ENCODE data around the gene ECT2L. TPM values are rescaled to one million over a fixed set of nuclear protein-coding genes. Genes with fewer than 3 reads are reported as not detected.

Gene ECT2L
- polyA plus RNA-seq, 1 of the 3 experiments (the other 2 are of a cell fraction), result 0.02 TPM

GRCh38 chr6:138864343-138864890 is 68.5 kb downstream of the ECT2L start:
- no peaks in the 10 kb centered on the region for H4K20me1 ChIP-seq (ENCODE audit: insufficient read depth)
- TF ChIP-seq NRF1 (IDR thresholded peaks at IDR 0.05; ENCODE audit: low read depth, low read length), result no peak
- no peak for TF ChIP-seq GABPA (IDR thresholded peaks at IDR 0.05; ENCODE audit: low read depth)
- no peak for TF ChIP-seq FOXJ3 (CRISPR knock-in tag; IDR thresholded peaks at IDR 0.05)
- TF ChIP-seq RAD21 (IDR thresholded peaks at IDR 0.05; ENCODE audit: low read length), result no peak
- TF ChIP-seq NFIC (IDR thresholded peaks at IDR 0.05; ENCODE audit: borderline replicate concordance), result no peak
- no peak for TF ChIP-seq FOSL2 (IDR thresholded peaks at IDR 0.05; ENCODE audit: borderline replicate concordance, low read depth)
- no peak for TF ChIP-seq REST (IDR thresholded peaks at IDR 0.05; ENCODE audit: low read depth, low read length)
- TF ChIP-seq MEF2A (IDR thresholded peaks at IDR 0.05; ENCODE audit: borderline replicate concordance, low read depth), result no peak
- no peak for TF ChIP-seq JUND (IDR thresholded peaks at IDR 0.05)
- no peak for TF ChIP-seq SMC3 (IDR thresholded peaks at IDR 0.05; ENCODE audit: low read depth, low read length)
- H3K79me2 ChIP-seq (ENCODE audit: insufficient read depth), result no peaks in the 10 kb centered on the region
- POLR2A ChIA-PET, result no interaction called here
- H3K27ac ChIP-seq (ENCODE audit: low read depth in 2 of 2, low read length in 1 of 2), result no peak overlapping the region
- no peak overlapping the region for H2AFZ ChIP-seq (ENCODE audit: low read depth)
- H3K9me3 ChIP-seq, result no peaks in the 10 kb centered on the region
- H3K27me3 ChIP-seq (ENCODE audit: insufficient read depth), result no peaks in the 10 kb centered on the region
- no peaks in the 10 kb centered on the region for H3K36me3 ChIP-seq (replicated peaks in 1 of 2; ENCODE audit: control insufficient read depth in 1 of 2, insufficient read depth in 2 of 2, low read length in 1 of 2)
- CTCF ChIA-PET, result no interaction called here
- WGBS (ENCODE audit: low lambda C conversion rate), result 65% methylated on average over 6 of the region's 6 CpGs
- no peaks in the 10 kb centered on the region; a peak in 1 of 4 replicates for H3K4me1 ChIP-seq (ENCODE audit: control insufficient read depth in 1 of 2, insufficient read depth in 2 of 2, low read depth in 1 of 2, low read length in 1 of 2)
- H3K9me2 ChIP-seq, result no peaks in the 10 kb centered on the region
- H3F3A ChIP-seq (replicated peaks; ENCODE audit: insufficient read depth), result no peaks in the 10 kb centered on the region
- DNase-seq, result no peak
- H3K4me3 ChIP-seq (ENCODE audit: low read depth in 2 of 2, low read length in 1 of 2), result no peak overlapping the region
- no peak overlapping the region for H3K9ac ChIP-seq
- H3K4me2 ChIP-seq, result no peak overlapping the region

GRCh38 chr6:138865480-138866109 is 69.7 kb downstream of the ECT2L start:
- no peaks in the 10 kb centered on the region for H3K36me3 ChIP-seq (replicated peaks in 1 of 2; ENCODE audit: control insufficient read depth in 1 of 2, insufficient read depth in 2 of 2, low read length in 1 of 2)
- WGBS (ENCODE audit: low lambda C conversion rate), result 84% methylated on average over 6 of the region's 6 CpGs
- no peaks in the 10 kb centered on the region; a peak in 1 of 4 replicates for H3K4me1 ChIP-seq (ENCODE audit: control insufficient read depth in 1 of 2, insufficient read depth in 2 of 2, low read depth in 1 of 2, low read length in 1 of 2)
- H3K27me3 ChIP-seq (ENCODE audit: insufficient read depth), result no peaks in the 10 kb centered on the region
- no peaks in the 10 kb centered on the region for H3F3A ChIP-seq (replicated peaks; ENCODE audit: insufficient read depth)
- H3K9me3 ChIP-seq, result no peaks in the 10 kb centered on the region
- POLR2A ChIA-PET, result no interaction called here
- CTCF ChIA-PET, result no interaction called here
- H3K27ac ChIP-seq (ENCODE audit: low read depth in 2 of 2, low read length in 1 of 2), result no peak overlapping the region
- no peaks in the 10 kb centered on the region for H4K20me1 ChIP-seq (ENCODE audit: insufficient read depth)
- H3K4me3 ChIP-seq (ENCODE audit: low read depth in 2 of 2, low read length in 1 of 2), result no peak overlapping the region
- DNase-seq, result no peak
- TF ChIP-seq MXI1 (IDR thresholded peaks at IDR 0.05; ENCODE audit: low read depth, low read length) (no peak), PBX3 (IDR thresholded peaks at IDR 0.05) (no peak), RFX5 (IDR thresholded peaks at IDR 0.05; ENCODE audit: low read length) (no peak), RAD21 (IDR thresholded peaks at IDR 0.05; ENCODE audit: low read length) (no peak), CTCF (IDR thresholded peaks at IDR 0.05) (no peak), MAX (IDR thresholded peaks at IDR 0.05; ENCODE audit: low read depth) (no peak), IRF3 (IDR thresholded peaks at IDR 0.05; ENCODE audit: low read depth, low read length) (no peak), MEF2A (IDR thresholded peaks at IDR 0.05; ENCODE audit: borderline replicate concordance, low read depth) (no peak), ZBTB33 (IDR thresholded peaks at IDR 0.05; ENCODE audit: borderline replicate concordance, low read depth) (no peak), NRF1 (IDR thresholded peaks at IDR 0.05; ENCODE audit: low read depth, low read length) (no peak)
- H3K9me2 ChIP-seq, result no peaks in the 10 kb centered on the region
- H3K4me2 ChIP-seq, result no peak overlapping the region
- H3K79me2 ChIP-seq (ENCODE audit: insufficient read depth), result no peaks in the 10 kb centered on the region
- H2AFZ ChIP-seq (ENCODE audit: low read depth), result no peak overlapping the region
- H3K9ac ChIP-seq, result no peak overlapping the region
